Activated naive CD4-positive, alpha-beta T cell treated with anti-CD3 and anti-CD28 coated beads, Interleukin-2, amount 10 ng/mL, durations not matched to agents 7 days and 5 days (primary cell): Measurements from ENCODE around the gene ARSB.
"Not testable (repeated sequence)": the region's sequence is repeated elsewhere in the genome, so short reads cannot be mapped to it uniquely, and the experiment has no call there.

Experiments used
- CTCF ChIA-PET: fragments of 350-600 bp; sonication (Branson Sonifier 250); formaldehyde crosslinking; loops from one replicate; lab custom pipeline; 2021; ENCODE audit warnings: antibody characterized with exemption; lab: Charles Lee
- DNase-seq: peaks from one replicate; pipeline ENCODE4 v3.0.0-alpha.2; 2020
- H3K27ac Mint-ChIP-seq: one replicate; pipeline ENCODE4 v1.8.0; 2021; ENCODE audit warnings: mild to moderate bottlenecking, moderate library complexity, mixed read lengths
- H3K27me3 Mint-ChIP-seq: one replicate; pipeline ENCODE4 v1.8.0; 2021; ENCODE audit warnings: mild to moderate bottlenecking, mixed read lengths
- H3K36me3 Mint-ChIP-seq: one replicate; pipeline ENCODE4 v1.8.0; 2021; ENCODE audit warnings: mixed read lengths
- H3K4me1 Mint-ChIP-seq: one replicate; pipeline ENCODE4 v1.8.0; 2021; ENCODE audit warnings: mixed read lengths
- H3K4me3 Mint-ChIP-seq: one replicate; pipeline ENCODE4 v1.8.0; 2021; ENCODE audit warnings: mild to moderate bottlenecking, moderate library complexity, mixed read lengths
- H3K9me3 Mint-ChIP-seq: one replicate; pipeline ENCODE4 v1.8.0; 2021; ENCODE audit warnings: mixed read lengths

The ARSB gene

GRCh38 chr5:78762743-78763142, 222.4 kb downstream of the ARSB start:
- DNase-seq, H3K36me3 Mint-ChIP-seq, H3K4me1 Mint-ChIP-seq, H3K9me3 Mint-ChIP-seq, CTCF ChIA-PET, H3K4me3 Mint-ChIP-seq, H3K27ac Mint-ChIP-seq, H3K27me3 Mint-ChIP-seq: not testable (repeated sequence)

- Mint-ChIP-seq H3K27me3 (peaks cover 8% of the 10 kb centered on the region), H3K36me3 (no peaks in the 10 kb centered on the region), H3K27ac (no peak overlapping the region), H3K9me3 (no peaks in the 10 kb centered on the region), H3K4me1 (peaks cover 9% of the 10 kb centered on the region), H3K4me3 (no peak overlapping the region)
- CTCF ChIA-PET = no interaction called here
- DNase-seq = no peak
Measured at GRCh38 chr5:78761840-78762239, 223.3 kb downstream of the ARSB start.

GRCh38 chr5:78760770-78761169, 224.3 kb downstream of the ARSB start:
- peaks cover 8% of the 10 kb centered on the region for H3K27me3 Mint-ChIP-seq
- no peak overlapping the region for H3K27ac Mint-ChIP-seq
- CTCF ChIA-PET = no interaction called here
- H3K9me3 Mint-ChIP-seq = no peaks in the 10 kb centered on the region
- no peak for DNase-seq
- H3K36me3 Mint-ChIP-seq = no peaks in the 10 kb centered on the region
- peaks cover 9% of the 10 kb centered on the region for H3K4me1 Mint-ChIP-seq
- H3K4me3 Mint-ChIP-seq = no peak overlapping the region

GRCh38 chr5:78760366-78760765, 224.7 kb downstream of the ARSB start:
- H3K4me1 Mint-ChIP-seq = peaks cover 9% of the 10 kb centered on the region
- H3K27ac Mint-ChIP-seq = no peak overlapping the region
- H3K9me3 Mint-ChIP-seq = no peaks in the 10 kb centered on the region
- CTCF ChIA-PET = no interaction called here
- no peak overlapping the region for H3K4me3 Mint-ChIP-seq
- peaks cover 5% of the 10 kb centered on the region for H3K27me3 Mint-ChIP-seq
- DNase-seq = no peak
- no peaks in the 10 kb centered on the region for H3K36me3 Mint-ChIP-seq

- Mint-ChIP-seq H3K4me3 (no peak overlapping the region), H3K36me3 (no peaks in the 10 kb centered on the region), H3K4me1 (peaks cover 9% of the 10 kb centered on the region), H3K9me3 (no peaks in the 10 kb centered on the region), H3K27me3 (peaks cover 4% of the 10 kb centered on the region), H3K27ac (no peak overlapping the region)
- CTCF ChIA-PET = no interaction called here
- DNase-seq = no peak
Measured at GRCh38 chr5:78758169-78758839, 226.8 kb downstream of the ARSB start.

- DNase-seq = no peak
- H3K4me1 Mint-ChIP-seq = peaks cover 9% of the 10 kb centered on the region
- H3K27me3 Mint-ChIP-seq = peaks cover 12% of the 10 kb centered on the region
Measured at GRCh38 chr5:78757269-78758053, 227.6 kb downstream of the ARSB start.

GRCh38 chr5:78756858-78757257, 228.3 kb downstream of the ARSB start:
- CTCF ChIA-PET = no interaction called here

More at GRCh38 chr5:78757269-78758053, 227.6 kb downstream of the ARSB start:
- CTCF ChIA-PET = no interaction called here
- Mint-ChIP-seq H3K4me3 (no peak overlapping the region), H3K9me3 (no peaks in the 10 kb centered on the region), H3K27ac (no peak overlapping the region), H3K36me3 (no peaks in the 10 kb centered on the region)

GRCh38 chr5:78755822-78756429, 229.2 kb downstream of the ARSB start:
- no peak for DNase-seq
- CTCF ChIA-PET = interaction anchor here (1.0 kb wide), 1 partner anchor 10 kb away, joined by 3 read pairs; no protein-coding TSS in a partner anchor
- no peak overlapping the region for H3K27ac Mint-ChIP-seq
- peaks cover 12% of the 10 kb centered on the region for H3K27me3 Mint-ChIP-seq
- peaks cover 9% of the 10 kb centered on the region for H3K4me1 Mint-ChIP-seq
- no peak overlapping the region for H3K4me3 Mint-ChIP-seq
- H3K9me3 Mint-ChIP-seq = no peaks in the 10 kb centered on the region
- no peaks in the 10 kb centered on the region for H3K36me3 Mint-ChIP-seq

More at GRCh38 chr5:78756858-78757257, 228.3 kb downstream of the ARSB start:
- DNase-seq = no peak
- Mint-ChIP-seq H3K9me3 (no peaks in the 10 kb centered on the region), H3K27ac (no peak overlapping the region), H3K36me3 (no peaks in the 10 kb centered on the region), H3K4me3 (no peak overlapping the region), H3K27me3 (peaks cover 12% of the 10 kb centered on the region), H3K4me1 (peaks cover 9% of the 10 kb centered on the region)

GRCh38 chr5:78754655-78755054, 230.5 kb downstream of the ARSB start:
- H3K27ac Mint-ChIP-seq = no peak overlapping the region
- H3K36me3 Mint-ChIP-seq = no peaks in the 10 kb centered on the region
- H3K27me3 Mint-ChIP-seq = peaks cover 12% of the 10 kb centered on the region
- CTCF ChIA-PET = no interaction called here
- H3K9me3 Mint-ChIP-seq = no peaks in the 10 kb centered on the region
- no peak overlapping the region for H3K4me3 Mint-ChIP-seq
- DNase-seq = no peak
- H3K4me1 Mint-ChIP-seq = peaks cover 9% of the 10 kb centered on the region

- Mint-ChIP-seq H3K9me3 (no peaks in the 10 kb centered on the region), H3K27me3 (peaks cover 16% of the 10 kb centered on the region), H3K27ac (no peak overlapping the region), H3K4me3 (no peak overlapping the region), H3K36me3 (no peaks in the 10 kb centered on the region), H3K4me1 (peaks cover 9% of the 10 kb centered on the region)
- DNase-seq = no peak
- CTCF ChIA-PET = no interaction called here
Measured at GRCh38 chr5:78753093-78753531, 232.0 kb downstream of the ARSB start.

- no peak for DNase-seq
- Mint-ChIP-seq H3K36me3 (no peaks in the 10 kb centered on the region), H3K4me1 (no peaks in the 10 kb centered on the region), H3K9me3 (no peaks in the 10 kb centered on the region), H3K4me3 (no peak overlapping the region), H3K27me3 (peaks cover 12% of the 10 kb centered on the region), H3K27ac (no peak overlapping the region)
- CTCF ChIA-PET = interaction anchor here (0.8 kb wide), 1 partner anchor 14 kb away, joined by 3 read pairs; no protein-coding TSS in a partner anchor
Measured at GRCh38 chr5:78751872-78752271, 233.2 kb downstream of the ARSB start.

GRCh38 chr5:78750281-78750680, 234.8 kb downstream of the ARSB start:
- Mint-ChIP-seq H3K27ac (no peak overlapping the region), H3K4me3 (no peak overlapping the region), H3K27me3 (peaks cover 20% of the 10 kb centered on the region), H3K4me1 (no peaks in the 10 kb centered on the region), H3K36me3 (no peaks in the 10 kb centered on the region), H3K9me3 (no peaks in the 10 kb centered on the region)
- CTCF ChIA-PET = no interaction called here
- DNase-seq = no peak

- DNase-seq = no peak
Measured at GRCh38 chr5:78747705-78748359, 237.3 kb downstream of the ARSB start.

GRCh38 chr5:78747055-78747454, 238.1 kb downstream of the ARSB start:
- Mint-ChIP-seq H3K27ac (no peak overlapping the region), H3K27me3 (peaks cover 18% of the 10 kb centered on the region), H3K4me1 (no peaks in the 10 kb centered on the region), H3K4me3 (no peak overlapping the region), H3K9me3 (no peaks in the 10 kb centered on the region), H3K36me3 (no peaks in the 10 kb centered on the region)
- no peak for DNase-seq
- CTCF ChIA-PET = no interaction called here

More at GRCh38 chr5:78747705-78748359, 237.3 kb downstream of the ARSB start:
- H3K36me3 Mint-ChIP-seq = no peaks in the 10 kb centered on the region
- H3K9me3 Mint-ChIP-seq = no peaks in the 10 kb centered on the region
- H3K4me3 Mint-ChIP-seq = no peak overlapping the region
- peaks cover 22% of the 10 kb centered on the region for H3K27me3 Mint-ChIP-seq
- no peak overlapping the region for H3K27ac Mint-ChIP-seq
- CTCF ChIA-PET = no interaction called here
- no peaks in the 10 kb centered on the region for H3K4me1 Mint-ChIP-seq
